Inflammatory macrophage (primary cell): ENCODE results near the gene LIMCH1.
"Not testable (repeated sequence)": the region's sequence is repeated elsewhere in the genome, so short reads cannot be mapped to it uniquely, and the experiment has no call there.

ENCODE experiments used
- DNase-seq, 2 donors: peaks; one replicate each; pipeline ENCODE4 v3.0.0-alpha.2; 2020 to 2022

Gene LIMCH1

GRCh38 chr4:41731569-41732126, 193.7 kb downstream of the LIMCH1 start:
- no peak for DNase-seq

GRCh38 chr4:41734371-41734770, 196.4 kb downstream of the LIMCH1 start:
- DNase-seq: no peak

- DNase-seq: not testable (repeated sequence)
Observed at GRCh38 chr4:41737491-41737890, 199.5 kb downstream of the LIMCH1 start.

GRCh38 chr4:41741354-41741753, 203.4 kb downstream of the LIMCH1 start:
- DNase-seq: no peak

- DNase-seq: no peak
Observed at GRCh38 chr4:41744572-41745291, 206.8 kb downstream of the LIMCH1 start.

GRCh38 chr4:41745292-41746024, 207.5 kb downstream of the LIMCH1 start:
- no peak for DNase-seq

- DNase-seq: no peak
Observed at GRCh38 chr4:41746025-41746439, 208.1 kb downstream of the LIMCH1 start.

- no peak for DNase-seq
Observed at GRCh38 chr4:41746440-41747229, 208.7 kb downstream of the LIMCH1 start.

- no peak for DNase-seq
Observed at GRCh38 chr4:41747230-41748055, 209.5 kb downstream of the LIMCH1 start.

GRCh38 chr4:41748074-41748570, 210.2 kb downstream of the LIMCH1 start:
- no peak for DNase-seq

GRCh38 chr4:41748571-41749475, 210.9 kb downstream of the LIMCH1 start, which contains the start of gene PHOX2B:
Gene PHOX2B (minus strand): TSS chr4:41748725. CDS start chr4:41748610, 115 bp downstream.
- DNase-seq: no peak

- no peak for DNase-seq
Observed at GRCh38 chr4:41749631-41750039, 211.7 kb downstream of the LIMCH1 start.
